Tibial nerve (tissue), 4 donors: Measurements from ENCODE around the gene RIMKLA. TPM values are rescaled to one million over a fixed set of nuclear protein-coding genes. Genes with fewer than 3 reads are reported as not detected.

Source experiments
- DNase-seq, 2 donors: peaks; one replicate each; pipeline ENCODE4 v3.0.0-alpha.2; 2019; ENCODE audit warnings: low spot score in 2 of 2
- H3K27ac ChIP-seq, 4 donors: fragments of 200-600 bp; sonication (generic) in 3 of 4; one replicate each; pipeline ENCODE4 v1.5.1; 2017 to 2019; ENCODE audit warnings: mild to moderate bottlenecking in 1 of 4
- H3K27me3 ChIP-seq, 2 donors: fragments of 200-600 bp; sonication (generic) in 1 of 2; one replicate each; pipeline versions ENCODE4 v1.5.1 to v1.6.0; 2017 to 2019
- H3K36me3 ChIP-seq, 3 donors: fragments of 200-600 bp; sonication (generic); one replicate each; pipeline ENCODE4 v1.5.1; 2018 to 2019
- H3K4me1 ChIP-seq, 4 donors: fragments of 200-600 bp; sonication (generic) in 3 of 4; one replicate each; pipeline ENCODE4 v1.5.1; 2017 to 2019
- H3K4me3 ChIP-seq, 4 donors: fragments of 200-600 bp; sonication (generic) in 3 of 4; one replicate each; pipeline ENCODE4 v1.5.1; 2017 to 2019; ENCODE audit warnings: mild to moderate bottlenecking in 1 of 4, moderate library complexity in 1 of 4
- H3K9me3 ChIP-seq, 4 donors: fragments of 200-600 bp; sonication (generic) in 3 of 4; one replicate each; pipeline ENCODE4 v1.5.1; 2017 to 2019
- CTCF ChIP-seq, 5 experiments: fragments of 200-600 bp in 3 of 5; fragments of 450-650 bp in 2 of 5; sonication (generic) in 3 of 5; IDR thresholded peaks; one replicate each; pipeline ENCODE4 v1.5.1; 2016 to 2019; ENCODE audit warnings: antibody characterized with exemption in 5 of 5, mild to moderate bottlenecking in 3 of 5, moderate library complexity in 2 of 5
- EP300 ChIP-seq, 2 donors: sonication (generic); formaldehyde crosslinking; IDR thresholded peaks; one replicate each; pipeline ENCODE4 v1.6.1; 2017; ENCODE audit warnings: antibody characterized with exemption in 2 of 2, mild to moderate bottlenecking in 1 of 2
- POLR2A ChIP-seq, 2 donors: fragments of 450-650 bp; IDR thresholded peaks; one replicate each; pipeline ENCODE4 v1.6.1; 2017; ENCODE audit warnings: antibody characterized with exemption in 2 of 2, mild to moderate bottlenecking in 2 of 2, moderate library complexity in 2 of 2
- WGBS, 2 donors: methylation state at CpG; one replicate each; pipeline ENCODE4 v1.1.5; 2018; 5-methylcytosine and 5-hydroxymethylcytosine counted together
- total RNA-seq, 4 donors: library from RNA; depleted of rRNA; stranded (reverse); fragments of >200 nt; gene quantifications; one replicate each; pipeline ENCODE4 v1.1.0, GENCODE V29; 2016

The RIMKLA gene
- total RNA-seq, 4 donors from 2014 or later: 0.30 to 3.1 (median 2.2) TPM; not detected in 1

GRCh38 chr1:42392255-42392654 is 11.7 kb downstream of the RIMKLA start:
- H3K36me3 ChIP-seq: no peaks in the 10 kb centered on the region
- no peak overlapping the region for H3K4me3 ChIP-seq
- DNase-seq: no peak
- H3K27ac ChIP-seq: no peak overlapping the region
- 61 to 66% methylated on average over 2 of the region's 2 CpGs for WGBS, 2 donors
- no peaks in the 10 kb centered on the region for H3K27me3 ChIP-seq
- no peaks in the 10 kb centered on the region for H3K9me3 ChIP-seq
- TF ChIP-seq CTCF (IDR thresholded peaks at IDR 0.05) (no peak), EP300 (IDR thresholded peaks at IDR 0.05) (no peak), POLR2A (IDR thresholded peaks at IDR 0.05) (no peak)
- H3K4me1 ChIP-seq: no peaks in the 10 kb centered on the region

GRCh38 chr1:42392967-42393848 is 12.6 kb downstream of the RIMKLA start:
- no peak overlapping the region for H3K27ac ChIP-seq
- no peak for DNase-seq
- no peaks in the 10 kb centered on the region for H3K27me3 ChIP-seq
- WGBS, 2 donors: 64 to 80% methylated on average over 2 of the region's 2 CpGs
- TF ChIP-seq POLR2A (IDR thresholded peaks at IDR 0.05): no peak
- no peak for TF ChIP-seq CTCF (IDR thresholded peaks at IDR 0.05)
- TF ChIP-seq EP300 (IDR thresholded peaks at IDR 0.05): no peak
- no peak overlapping the region for H3K4me3 ChIP-seq
- no peaks in the 10 kb centered on the region for H3K36me3 ChIP-seq
- no peaks in the 10 kb centered on the region for H3K9me3 ChIP-seq
- H3K4me1 ChIP-seq: no peaks in the 10 kb centered on the region

- WGBS, 2 donors: 84 to 86% methylated on average over 9 to 10 of the region's 10 CpGs
- Histone ChIP-seq H3K9me3 (no peaks in the 10 kb centered on the region), H3K4me1 (no peaks in the 10 kb centered on the region), H3K27ac (no peak overlapping the region), H3K36me3 (no peaks in the 10 kb centered on the region), H3K27me3 (no peaks in the 10 kb centered on the region), H3K4me3 (no peak overlapping the region)
- DNase-seq: no peak
- TF ChIP-seq CTCF (IDR thresholded peaks at IDR 0.05): no peak
Measured at GRCh38 chr1:42399315-42400100, 18.9 kb downstream of the RIMKLA start.

- TF ChIP-seq POLR2A (IDR thresholded peaks at IDR 0.05) (no peak), CTCF (IDR thresholded peaks at IDR 0.05) (no peak), EP300 (IDR thresholded peaks at IDR 0.05) (no peak)
Measured at GRCh38 chr1:42403880-42404400, 23.3 kb downstream of the RIMKLA start.

More at GRCh38 chr1:42403880-42404400, 23.3 kb downstream of the RIMKLA start:
- WGBS, 2 donors: 92 to 100% methylated on average over 1 of the region's 1 CpG
- DNase-seq: no peak
- Histone ChIP-seq H3K27ac (no peak overlapping the region), H3K27me3 (no peaks in the 10 kb centered on the region), H3K4me3 (no peak overlapping the region), H3K4me1 (no peaks in the 10 kb centered on the region), H3K36me3 (no peaks in the 10 kb centered on the region), H3K9me3 (no peaks in the 10 kb centered on the region)
